HG02763 (cell line): ENCODE results near the gene ZNF248.
"Not testable (repeated sequence)": the region's sequence is repeated elsewhere in the genome, so short reads cannot be mapped to it uniquely, and the experiment has no call there.

Experiments
- ATAC-seq: cut with Tn5 transposase; IDR thresholded peaks from one replicate; pipeline ENCODE4 v1.9.1; 2021; ENCODE audit warnings: mild to moderate bottlenecking, moderate library complexity; ENCODE audit not compliant: unreplicated experiment

Gene ZNF248

DNA sequence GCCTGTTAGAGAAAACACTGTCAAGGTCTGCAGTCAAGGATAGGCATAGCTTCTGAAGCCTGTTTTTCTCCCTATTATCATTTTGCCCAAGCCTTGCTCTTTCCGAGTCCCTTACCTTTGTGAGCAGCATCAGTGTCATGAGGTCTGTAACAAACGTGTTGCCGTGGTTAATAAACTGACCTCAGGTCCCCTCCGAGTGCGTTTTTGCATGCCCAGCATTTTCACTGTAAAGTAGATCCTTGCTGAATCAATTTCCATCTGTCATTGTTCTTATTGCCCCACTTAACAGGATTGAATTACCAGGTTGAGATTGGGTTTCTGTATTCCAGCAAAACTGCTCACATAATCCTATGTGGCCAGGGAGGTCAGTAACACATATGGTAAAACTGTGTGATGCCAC, 110.3 kb downstream of the ZNF248 start:
- ATAC-seq = no peak

DNA sequence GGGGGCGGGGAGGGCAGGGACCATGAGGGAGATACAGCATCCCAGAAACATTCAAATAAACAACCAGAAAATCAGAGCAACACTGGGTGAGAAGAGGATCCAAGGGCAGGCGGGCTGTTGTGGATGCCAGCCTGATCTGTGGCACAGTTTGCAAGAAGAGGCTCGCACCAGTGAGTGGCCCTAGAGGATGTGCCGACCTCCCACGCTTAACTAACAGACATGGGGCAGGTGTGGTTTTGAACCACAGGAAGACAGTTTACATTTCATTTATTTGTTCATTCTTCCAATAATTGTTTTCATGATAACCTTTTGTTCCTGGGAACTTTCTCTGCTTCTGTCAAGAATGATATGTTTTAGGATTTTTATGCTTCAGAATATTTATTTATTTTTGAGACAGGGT, 115.6 kb downstream of the ZNF248 start:
- no peak for ATAC-seq

DNA sequence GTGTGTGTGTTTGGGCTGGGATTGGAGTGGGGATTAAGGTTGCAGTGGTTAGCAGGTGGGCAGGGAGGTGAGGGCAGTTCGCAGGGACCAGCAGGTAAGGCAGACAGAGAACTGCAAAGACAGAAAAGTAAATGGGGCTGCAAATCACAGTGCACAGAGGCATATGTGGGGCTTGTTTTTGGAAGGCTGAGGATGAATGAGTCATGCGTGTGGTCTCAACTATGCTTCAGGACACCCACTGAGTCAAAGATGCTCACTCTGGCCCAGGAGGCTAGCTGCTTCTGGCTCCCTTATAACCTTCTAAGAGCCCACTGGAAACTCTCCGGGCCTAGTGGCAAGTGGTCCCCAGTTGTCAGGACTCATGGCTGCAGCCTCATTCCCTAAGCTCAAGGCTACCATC, 118.2 kb downstream of the ZNF248 start:
- no peak for ATAC-seq

DNA sequence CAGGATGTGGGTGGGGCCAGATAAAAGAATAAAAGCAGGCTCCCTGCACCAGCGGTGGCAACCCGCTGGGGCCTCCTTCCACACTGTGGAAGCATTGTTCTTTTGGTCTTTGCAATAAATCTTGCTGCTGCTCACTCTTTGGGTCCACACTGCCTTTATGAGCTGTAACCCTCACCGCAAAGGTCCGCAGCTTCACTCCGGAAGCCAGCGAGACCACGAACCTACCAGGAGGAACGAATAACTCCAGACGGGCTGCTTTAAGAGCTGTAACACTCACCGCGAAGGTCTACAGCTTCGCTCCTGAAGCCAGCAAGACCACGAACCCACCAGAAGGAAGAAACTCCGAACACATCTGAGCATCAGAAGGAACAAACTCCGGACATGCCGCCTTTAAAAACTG, 119.2 kb downstream of the ZNF248 start:
- ATAC-seq = not testable (repeated sequence)

DNA sequence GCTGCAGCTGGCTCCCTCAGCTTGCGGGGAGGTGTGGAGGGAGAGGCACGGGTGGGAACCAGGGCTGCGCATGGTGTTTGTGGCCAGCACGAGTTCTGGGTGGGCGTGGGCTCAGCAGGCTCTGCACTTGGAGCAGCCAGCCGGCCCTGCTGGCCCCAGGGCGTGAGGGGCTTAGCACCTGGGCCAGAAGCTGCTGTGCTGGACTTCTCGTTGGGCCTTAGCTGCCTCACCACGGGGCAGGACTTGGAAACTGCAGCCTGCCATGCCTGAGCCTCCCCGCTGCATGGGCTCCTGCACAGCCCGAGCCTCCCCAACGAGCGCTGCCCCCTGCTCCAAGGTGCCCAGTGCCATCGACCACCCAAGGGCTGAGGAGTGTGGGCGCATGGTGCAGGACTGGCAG, 120.1 kb downstream of the ZNF248 start:
- ATAC-seq = no peak

DNA sequence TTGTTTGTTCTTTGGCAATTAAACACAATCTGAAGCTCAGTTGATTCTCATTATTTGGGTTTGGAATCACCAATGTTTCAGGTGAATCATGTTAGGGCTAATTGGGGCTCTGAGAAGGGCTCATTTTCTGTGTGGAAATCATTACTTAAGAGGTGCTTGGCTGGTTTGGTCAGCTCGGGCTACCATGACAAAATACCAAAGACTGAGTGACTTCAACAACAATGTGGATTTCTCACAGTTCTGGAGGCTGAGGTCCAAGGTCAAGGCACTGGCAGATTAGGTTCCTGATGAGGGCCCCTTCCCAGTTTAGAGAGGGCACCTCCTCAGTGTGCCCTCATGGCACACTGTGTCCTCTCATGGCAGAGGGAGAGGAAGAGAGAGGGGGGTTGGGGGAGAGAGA, 121.3 kb downstream of the ZNF248 start:
- no peak for ATAC-seq

DNA sequence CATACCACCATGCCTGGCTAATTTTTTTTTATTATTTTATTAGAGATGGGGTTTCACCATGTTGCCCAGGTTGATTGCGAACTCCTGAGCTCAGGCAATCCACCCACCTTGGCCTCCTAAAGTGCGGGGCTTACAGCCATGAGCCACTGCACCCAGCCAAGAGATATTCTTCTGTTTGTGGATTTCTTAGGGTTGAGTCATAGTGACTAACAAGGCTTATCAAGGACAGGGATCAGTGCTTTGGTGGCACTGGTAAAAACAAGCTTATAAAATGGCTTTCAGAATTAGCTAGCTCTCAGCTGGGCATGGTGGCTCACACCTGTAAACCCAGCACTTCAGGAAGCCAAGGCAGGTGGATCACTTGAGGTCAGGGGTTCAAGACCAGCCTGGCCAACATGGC, 122.4 kb downstream of the ZNF248 start:
- ATAC-seq = no peak
